ENCODE data around the gene RASAL3.

DNA sequence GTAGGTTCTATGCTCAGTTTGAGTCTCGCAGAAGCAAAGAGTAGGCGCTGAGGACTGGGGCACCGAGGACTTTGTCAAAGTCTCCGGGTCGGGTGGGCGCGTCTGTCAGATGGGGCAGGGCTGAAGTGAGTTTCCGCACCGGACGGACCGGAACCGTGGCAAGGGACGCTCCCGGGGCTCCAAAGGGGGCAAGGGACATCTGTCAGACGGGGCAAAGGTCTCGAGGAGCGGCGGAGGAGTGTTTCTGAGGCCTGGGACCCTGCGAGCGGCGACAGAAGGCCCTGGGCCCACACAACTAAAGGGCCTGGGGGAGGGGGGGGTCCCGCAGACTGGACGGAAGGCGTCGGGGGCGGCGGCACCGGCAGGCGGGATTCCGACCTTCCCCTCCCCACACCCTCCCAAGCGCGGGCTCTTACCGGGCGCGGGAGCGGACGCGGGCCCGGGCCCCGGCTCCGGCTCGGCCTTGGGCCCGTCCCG, 32.3 kb downstream of the RASAL3 start:
- no peak for TF ChIP-seq CBX2 (IDR thresholded peaks at IDR 0.05; ENCODE audit: borderline replicate concordance, low read depth)
- TF ChIP-seq, protein P1, sequence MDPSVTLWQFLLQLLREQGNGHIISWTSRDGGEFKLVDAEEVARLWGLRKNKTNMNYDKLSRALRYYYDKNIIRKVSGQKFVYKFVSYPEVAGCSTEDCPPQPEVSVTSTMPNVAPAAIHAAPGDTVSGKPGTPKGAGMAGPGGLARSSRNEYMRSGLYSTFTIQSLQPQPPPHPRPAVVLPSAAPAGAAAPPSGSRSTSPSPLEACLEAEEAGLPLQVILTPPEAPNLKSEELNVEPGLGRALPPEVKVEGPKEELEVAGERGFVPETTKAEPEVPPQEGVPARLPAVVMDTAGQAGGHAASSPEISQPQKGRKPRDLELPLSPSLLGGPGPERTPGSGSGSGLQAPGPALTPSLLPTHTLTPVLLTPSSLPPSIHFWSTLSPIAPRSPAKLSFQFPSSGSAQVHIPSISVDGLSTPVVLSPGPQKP (IDR thresholded peaks at IDR 0.05; ENCODE audit: low read depth, low read length), result no peak
- TF ChIP-seq SREBF2 (IDR thresholded peaks at IDR 0.05), result no peak
- TF ChIP-seq, protein P2, sequence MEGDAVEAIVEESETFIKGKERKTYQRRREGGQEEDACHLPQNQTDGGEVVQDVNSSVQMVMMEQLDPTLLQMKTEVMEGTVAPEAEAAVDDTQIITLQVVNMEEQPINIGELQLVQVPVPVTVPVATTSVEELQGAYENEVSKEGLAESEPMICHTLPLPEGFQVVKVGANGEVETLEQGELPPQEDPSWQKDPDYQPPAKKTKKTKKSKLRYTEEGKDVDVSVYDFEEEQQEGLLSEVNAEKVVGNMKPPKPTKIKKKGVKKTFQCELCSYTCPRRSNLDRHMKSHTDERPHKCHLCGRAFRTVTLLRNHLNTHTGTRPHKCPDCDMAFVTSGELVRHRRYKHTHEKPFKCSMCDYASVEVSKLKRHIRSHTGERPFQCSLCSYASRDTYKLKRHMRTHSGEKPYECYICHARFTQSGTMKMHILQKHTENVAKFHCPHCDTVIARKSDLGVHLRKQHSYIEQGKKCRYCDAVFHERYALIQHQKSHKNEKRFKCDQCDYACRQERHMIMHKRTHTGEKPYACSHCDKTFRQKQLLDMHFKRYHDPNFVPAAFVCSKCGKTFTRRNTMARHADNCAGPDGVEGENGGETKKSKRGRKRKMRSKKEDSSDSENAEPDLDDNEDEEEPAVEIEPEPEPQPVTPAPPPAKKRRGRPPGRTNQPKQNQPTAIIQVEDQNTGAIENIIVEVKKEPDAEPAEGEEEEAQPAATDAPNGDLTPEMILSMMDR (IDR thresholded peaks at IDR 0.05), result no peak
- TF ChIP-seq, protein P3, sequence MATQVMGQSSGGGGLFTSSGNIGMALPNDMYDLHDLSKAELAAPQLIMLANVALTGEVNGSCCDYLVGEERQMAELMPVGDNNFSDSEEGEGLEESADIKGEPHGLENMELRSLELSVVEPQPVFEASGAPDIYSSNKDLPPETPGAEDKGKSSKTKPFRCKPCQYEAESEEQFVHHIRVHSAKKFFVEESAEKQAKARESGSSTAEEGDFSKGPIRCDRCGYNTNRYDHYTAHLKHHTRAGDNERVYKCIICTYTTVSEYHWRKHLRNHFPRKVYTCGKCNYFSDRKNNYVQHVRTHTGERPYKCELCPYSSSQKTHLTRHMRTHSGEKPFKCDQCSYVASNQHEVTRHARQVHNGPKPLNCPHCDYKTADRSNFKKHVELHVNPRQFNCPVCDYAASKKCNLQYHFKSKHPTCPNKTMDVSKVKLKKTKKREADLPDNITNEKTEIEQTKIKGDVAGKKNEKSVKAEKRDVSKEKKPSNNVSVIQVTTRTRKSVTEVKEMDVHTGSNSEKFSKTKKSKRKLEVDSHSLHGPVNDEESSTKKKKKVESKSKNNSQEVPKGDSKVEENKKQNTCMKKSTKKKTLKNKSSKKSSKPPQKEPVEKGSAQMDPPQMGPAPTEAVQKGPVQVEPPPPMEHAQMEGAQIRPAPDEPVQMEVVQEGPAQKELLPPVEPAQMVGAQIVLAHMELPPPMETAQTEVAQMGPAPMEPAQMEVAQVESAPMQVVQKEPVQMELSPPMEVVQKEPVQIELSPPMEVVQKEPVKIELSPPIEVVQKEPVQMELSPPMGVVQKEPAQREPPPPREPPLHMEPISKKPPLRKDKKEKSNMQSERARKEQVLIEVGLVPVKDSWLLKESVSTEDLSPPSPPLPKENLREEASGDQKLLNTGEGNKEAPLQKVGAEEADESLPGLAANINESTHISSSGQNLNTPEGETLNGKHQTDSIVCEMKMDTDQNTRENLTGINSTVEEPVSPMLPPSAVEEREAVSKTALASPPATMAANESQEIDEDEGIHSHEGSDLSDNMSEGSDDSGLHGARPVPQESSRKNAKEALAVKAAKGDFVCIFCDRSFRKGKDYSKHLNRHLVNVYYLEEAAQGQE (IDR thresholded peaks at IDR 0.05), result no peak
- no peak for TF ChIP-seq PHF8 (IDR thresholded peaks at IDR 0.05; ENCODE audit: borderline replicate concordance, low read depth)
- no peak for TF ChIP-seq RAD21 (conservative IDR thresholded peaks at IDR 0.05 in 1 of 2, IDR thresholded peaks at IDR 0.05 in 1 of 2)
- TF ChIP-seq MAZ (IDR thresholded peaks at IDR 0.05; ENCODE audit: borderline replicate concordance, low read depth, low read length), result no peak
- TF ChIP-seq POLR2A (IDR thresholded peaks at IDR 0.05; ENCODE audit: low read length), result no peak
- no peak for TF ChIP-seq ESRRA (IDR thresholded peaks at IDR 0.05; ENCODE audit: borderline replicate concordance, low read length)
- TF ChIP-seq SMC3 (IDR thresholded peaks at IDR 0.05), result no peak
- TF ChIP-seq, protein P4, sequence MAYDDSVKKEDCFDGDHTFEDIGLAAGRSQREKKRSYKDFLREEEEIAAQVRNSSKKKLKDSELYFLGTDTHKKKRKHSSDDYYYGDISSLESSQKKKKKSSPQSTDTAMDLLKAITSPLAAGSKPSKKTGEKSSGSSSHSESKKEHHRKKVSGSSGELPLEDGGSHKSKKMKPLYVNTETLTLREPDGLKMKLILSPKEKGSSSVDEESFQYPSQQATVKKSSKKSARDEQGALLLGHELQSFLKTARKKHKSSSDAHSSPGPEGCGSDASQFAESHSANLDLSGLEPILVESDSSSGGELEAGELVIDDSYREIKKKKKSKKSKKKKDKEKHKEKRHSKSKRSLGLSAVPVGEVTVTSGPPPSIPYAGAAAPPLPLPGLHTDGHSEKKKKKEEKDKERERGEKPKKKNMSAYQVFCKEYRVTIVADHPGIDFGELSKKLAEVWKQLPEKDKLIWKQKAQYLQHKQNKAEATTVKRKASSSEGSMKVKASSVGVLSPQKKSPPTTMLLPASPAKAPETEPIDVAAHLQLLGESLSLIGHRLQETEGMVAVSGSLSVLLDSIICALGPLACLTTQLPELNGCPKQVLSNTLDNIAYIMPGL (CRISPR knock-in tag; IDR thresholded peaks at IDR 0.05; ENCODE audit: borderline replicate concordance), result no peak
- no peak for TF ChIP-seq KDM1A (IDR thresholded peaks at IDR 0.05; ENCODE audit: low read depth)
